Smooth muscle cell of the coronary artery (primary cell): Measurements from ENCODE around the gene DR1. TPM values are rescaled to one million over a fixed set of nuclear protein-coding genes. Genes with fewer than 3 reads are reported as not detected.

Experiments
- total RNA-seq: library from RNA; depleted of rRNA; stranded (reverse); fragments of >200 nt; gene quantifications from 2 replicates; pipeline ENCODE4 v1.2.3, GENCODE V29; 2014; ENCODE audit warnings: low replicate concordance

The DR1 gene
- total RNA-seq, result 13.8 and 33.4 TPM in 2 replicates

GRCh38 chr1:93345633-93346420 lies at the start of gene DR1:
Gene DR1 (plus strand): TSS chr1:93345907. CDS start chr1:93346646, 739 bp downstream.

Other genes starting within 250 kb of the DR1 start
- gene TMED5, start 165.5 kb upstream of the DR1 start, total RNA-seq, result 32.8 and 36.2 TPM in 2 replicates
- 7.0 and 7.4 TPM in 2 replicates for gene CCDC18, start 165.2 kb upstream of the DR1 start, total RNA-seq
- 6.8 and 7.8 TPM in 2 replicates for gene FNBP1L, start 102.2 kb downstream of the DR1 start, total RNA-seq